Kidney (tissue), 14 donors: ENCODE measurements around the gene BAHD1. TPM values are rescaled to one million over a fixed set of nuclear protein-coding genes. Genes with fewer than 3 reads are reported as not detected.

Source experiments
- DNase-seq, 5 donors: peaks; one replicate each; pipeline ENCODE4 v3.0.0-alpha.2; 2013 to 2020
- FAIRE-seq: peaks from 2 replicates; lab custom pipeline; 2012; peaks lifted over from hg19 to GRCh38; lab: Jason Lieb, UNC
- H3K27ac ChIP-seq, 2 donors: one replicate each; pipeline ENCODE4 v1.7.0; 2013; ENCODE audit warnings: low read depth in 2 of 2, low read length in 2 of 2, inconsistent platforms in 1 of 2
- H3K27me3 ChIP-seq: one replicate; pipeline ENCODE4 v1.7.1; 2013; ENCODE audit warnings: low read length, inconsistent platforms; ENCODE audit not compliant: control insufficient read depth, insufficient read depth
- H3K36me3 ChIP-seq, 3 donors: one replicate each; pipeline versions ENCODE4 v1.7.0 to v1.7.1; 2013; ENCODE audit warnings: low read length in 3 of 3, control low read depth in 1 of 3, inconsistent platforms in 1 of 3; ENCODE audit not compliant: insufficient read depth in 3 of 3, control insufficient read depth in 2 of 3
- H3K4me1 ChIP-seq, 3 donors: one replicate each; pipeline versions ENCODE4 v1.7.0 to v1.7.1; 2013; ENCODE audit warnings: low read length in 3 of 3, inconsistent platforms in 1 of 3, low read depth in 1 of 3; ENCODE audit not compliant: control insufficient read depth in 2 of 3, insufficient read depth in 2 of 3
- H3K4me3 ChIP-seq, 3 donors: one replicate each; pipeline versions ENCODE4 v1.7.0 to v1.8.1; 2013; ENCODE audit warnings: low read length in 3 of 3, control low read depth in 1 of 3, inconsistent platforms in 1 of 3
- H3K9ac ChIP-seq, 3 donors: one replicate each; pipeline versions ENCODE4 v1.7.0 to v1.7.1; 2013; ENCODE audit warnings: low read length in 3 of 3, control low read depth in 1 of 3, inconsistent platforms in 1 of 3
- H3K9me3 ChIP-seq, 3 donors: one replicate each; pipeline versions ENCODE4 v1.7.0 to v1.7.1; 2013; ENCODE audit warnings: low read length in 3 of 3, control low read depth in 1 of 3, inconsistent platforms in 1 of 3; ENCODE audit not compliant: control insufficient read depth in 2 of 3, insufficient read depth in 1 of 3
- intact Hi-C: fragments of 100-400 bp; cut with DNase I; formaldehyde crosslinking; loops from one replicate; pipeline ENCODE4 v1.11.1; 2022
- polyA plus RNA-seq: library from polyadenylated mRNA; stranded (reverse); fragments of 350-450 nt; fragmentation: Illumina TruSeq; extraction: RNeasy Lipid Tissue Mini Kit (QIAGEN cat#74804); gene quantifications from one replicate; pipeline ENCODE4 v1.2.3, GENCODE V29; 2014; ENCODE audit warnings: low read depth, low replicate concordance; ENCODE audit not compliant: insufficient read depth
- total RNA-seq: library from RNA; stranded (reverse); fragmentation: NEBNext Ultra II Directional; extraction: Animal tissue kit (Norgen Biotek cat#: 25700); gene quantifications from one replicate; pipeline ENCODE4 v1.2.1, GENCODE V29; 2021
- TF ChIP-seq, protein P1 (sequence below): IDR thresholded peaks from 3 replicates; pipeline ENCODE4 v1.5.1; 2012; ENCODE audit warnings: mild to moderate bottlenecking, moderate library complexity, borderline replicate concordance; ENCODE audit not compliant: insufficient read depth; ENCODE audit errors: extremely low read depth
- donor health status: control.
- donor health status: control.
- donor health status: control.
- donor health status: control.
- donor health status: control.
- donor health status: DM: yes; HTN: yes; CAD: no.
- donor health status: Normal renal cell carcinoma (clear cell type).

Gene BAHD1
- total and polyA plus RNA-seq, 2 donors from 2014 or later: 13.3 to 28.4 TPM

DNA sequence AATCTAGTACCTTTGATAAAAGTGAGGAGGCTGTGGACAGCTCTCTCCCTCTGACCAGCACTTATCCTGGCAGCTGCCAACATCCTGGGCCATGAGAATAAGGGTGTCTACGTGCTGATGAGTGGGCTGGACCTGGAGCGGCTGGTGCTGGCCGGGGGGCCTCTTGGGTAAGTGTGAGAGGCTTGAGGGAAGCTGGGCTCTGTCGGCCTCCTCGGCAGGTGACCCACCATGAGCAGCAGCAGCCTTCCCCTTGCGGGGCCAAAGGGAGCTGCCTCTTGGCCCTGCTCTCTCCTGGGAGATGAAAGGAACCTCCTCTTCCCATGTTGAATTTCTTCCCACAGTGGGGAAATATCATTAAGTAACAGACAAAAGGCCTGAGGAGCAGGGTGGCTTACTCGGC, 25.9 kb upstream of the BAHD1 start:
- H3K27me3 ChIP-seq: no peaks in the 10 kb centered on the region

DNA sequence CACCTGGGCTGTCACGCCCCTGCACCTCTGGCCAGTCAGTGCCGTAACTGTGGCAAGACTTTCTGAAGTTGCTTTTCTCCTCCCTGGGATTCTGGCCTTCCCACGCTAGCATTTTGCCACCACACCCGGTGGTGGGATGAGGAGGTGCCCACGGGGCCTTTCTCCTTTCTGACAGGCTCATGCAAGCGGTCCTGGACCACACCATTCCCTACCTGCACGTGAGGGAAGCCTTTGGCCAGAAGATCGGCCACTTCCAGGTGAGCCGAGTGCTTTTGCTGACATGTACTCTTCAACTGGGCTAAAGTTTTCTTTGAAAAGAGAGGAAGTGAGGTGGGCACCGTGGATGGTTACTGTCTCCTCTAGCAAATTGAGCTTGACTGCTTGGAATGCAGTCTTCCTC, 25.5 kb upstream of the BAHD1 start:
- no peak for DNase-seq
- H3K4me3 ChIP-seq: no peak overlapping the region
- H3K27ac ChIP-seq: no peak overlapping the region
- H3K9ac ChIP-seq: no peak overlapping the region
- H3K27me3 ChIP-seq: no peaks in the 10 kb centered on the region
- H3K36me3 ChIP-seq: peaks cover 8 to 43% (median 33%) of the 10 kb centered on the region in 3 donors
- TF ChIP-seq, protein P1, sequence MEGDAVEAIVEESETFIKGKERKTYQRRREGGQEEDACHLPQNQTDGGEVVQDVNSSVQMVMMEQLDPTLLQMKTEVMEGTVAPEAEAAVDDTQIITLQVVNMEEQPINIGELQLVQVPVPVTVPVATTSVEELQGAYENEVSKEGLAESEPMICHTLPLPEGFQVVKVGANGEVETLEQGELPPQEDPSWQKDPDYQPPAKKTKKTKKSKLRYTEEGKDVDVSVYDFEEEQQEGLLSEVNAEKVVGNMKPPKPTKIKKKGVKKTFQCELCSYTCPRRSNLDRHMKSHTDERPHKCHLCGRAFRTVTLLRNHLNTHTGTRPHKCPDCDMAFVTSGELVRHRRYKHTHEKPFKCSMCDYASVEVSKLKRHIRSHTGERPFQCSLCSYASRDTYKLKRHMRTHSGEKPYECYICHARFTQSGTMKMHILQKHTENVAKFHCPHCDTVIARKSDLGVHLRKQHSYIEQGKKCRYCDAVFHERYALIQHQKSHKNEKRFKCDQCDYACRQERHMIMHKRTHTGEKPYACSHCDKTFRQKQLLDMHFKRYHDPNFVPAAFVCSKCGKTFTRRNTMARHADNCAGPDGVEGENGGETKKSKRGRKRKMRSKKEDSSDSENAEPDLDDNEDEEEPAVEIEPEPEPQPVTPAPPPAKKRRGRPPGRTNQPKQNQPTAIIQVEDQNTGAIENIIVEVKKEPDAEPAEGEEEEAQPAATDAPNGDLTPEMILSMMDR: no peak
- no peaks in the 10 kb centered on the region for H3K9me3 ChIP-seq
- H3K4me1 ChIP-seq: peaks cover 0 to 8% (median 2%) of the 10 kb centered on the region in 3 donors
- no peak for FAIRE-seq
- intact Hi-C loops: no loop called here

More for the DNA sequence above, 25.9 kb upstream of the BAHD1 start:
- H3K9me3 ChIP-seq: no peaks in the 10 kb centered on the region
- no peak for DNase-seq
- intact Hi-C loops: no loop called here
- TF ChIP-seq, protein P1: no peak
- H3K4me3 ChIP-seq: no peak overlapping the region
- H3K4me1 ChIP-seq: peaks cover 0 to 5% (median 0%) of the 10 kb centered on the region in 3 donors
- no peak for FAIRE-seq
- H3K27ac ChIP-seq: no peak overlapping the region
- H3K9ac ChIP-seq: no peak overlapping the region
- H3K36me3 ChIP-seq: peaks cover 8 to 45% (median 35%) of the 10 kb centered on the region in 3 donors

DNA sequence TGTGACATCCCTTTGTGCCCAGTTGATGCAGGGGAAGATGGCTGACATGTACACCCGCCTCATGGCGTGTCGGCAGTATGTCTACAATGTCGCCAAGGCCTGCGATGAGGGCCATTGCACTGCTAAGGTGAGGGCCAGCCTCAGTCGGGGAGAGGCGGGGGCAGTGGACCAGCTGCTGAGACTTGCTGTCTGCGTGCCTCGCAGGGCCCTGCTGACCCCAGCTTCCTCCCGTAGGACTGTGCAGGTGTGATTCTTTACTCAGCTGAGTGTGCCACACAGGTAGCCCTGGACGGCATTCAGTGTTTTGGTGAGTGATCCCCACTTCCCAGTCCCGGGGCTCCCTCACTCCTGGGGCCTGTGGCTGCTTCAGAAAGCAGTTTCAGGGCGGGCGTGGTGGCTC, 24.7 kb upstream of the BAHD1 start:
- FAIRE-seq (no peak), DNase-seq (no peak)
- no peak overlapping the region for H3K4me3 ChIP-seq
- intact Hi-C loops: no loop called here
- H3K4me1 ChIP-seq: peaks cover 0 to 14% (median 10%) of the 10 kb centered on the region in 3 donors
- H3K9ac ChIP-seq: no peak overlapping the region
- TF ChIP-seq, protein P1: no peak
- H3K27me3 ChIP-seq: no peaks in the 10 kb centered on the region
- H3K27ac ChIP-seq: no peak overlapping the region
- no peaks in the 10 kb centered on the region for H3K9me3 ChIP-seq
- peaks cover 6 to 34% (median 25%) of the 10 kb centered on the region in 3 donors for H3K36me3 ChIP-seq

DNA sequence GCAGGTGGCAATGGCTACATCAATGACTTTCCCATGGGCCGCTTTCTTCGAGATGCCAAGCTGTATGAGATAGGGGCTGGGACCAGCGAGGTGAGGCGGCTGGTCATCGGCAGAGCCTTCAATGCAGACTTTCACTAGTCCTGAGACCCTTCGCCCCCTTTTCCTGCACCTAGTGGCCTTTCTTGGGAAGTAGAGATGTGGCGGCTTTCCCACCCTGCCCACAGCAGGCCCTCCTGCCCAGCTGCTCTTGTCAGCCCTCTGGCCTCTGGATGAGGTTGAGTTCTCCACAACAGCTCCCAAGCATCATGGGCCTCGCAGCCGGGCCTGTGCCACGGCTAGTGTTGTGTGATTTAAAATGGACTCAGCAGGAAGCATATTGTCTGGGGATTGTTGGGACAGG, 22.6 kb upstream of the BAHD1 start:
- intact Hi-C loops: no loop called here
- peaks cover 0 to 13% (median 12%) of the 10 kb centered on the region in 3 donors for H3K4me1 ChIP-seq
- H3K36me3 ChIP-seq: peaks cover 6 to 25% (median 18%) of the 10 kb centered on the region in 3 donors
- FAIRE-seq (no peak), DNase-seq (no peak)
- no peak overlapping the region for H3K9ac ChIP-seq
- TF ChIP-seq, protein P1: no peak
- H3K27me3 ChIP-seq: no peaks in the 10 kb centered on the region
- no peaks in the 10 kb centered on the region for H3K9me3 ChIP-seq
- no peak overlapping the region for H3K4me3 ChIP-seq
- H3K27ac ChIP-seq: no peak overlapping the region
